Measurements from ENCODE around the gene ATG13. TPM values are rescaled to one million over a fixed set of nuclear protein-coding genes. Genes with fewer than 3 reads are reported as not detected.
"Not testable (repeated sequence)": the region's sequence is repeated elsewhere in the genome, so short reads cannot be mapped to it uniquely, and the experiment has no call there.

The ATG13 gene
- total RNA-seq, 6 experiments from 2014 or later, result 64.2 to 94.0 (median 85.3) TPM

DNA sequence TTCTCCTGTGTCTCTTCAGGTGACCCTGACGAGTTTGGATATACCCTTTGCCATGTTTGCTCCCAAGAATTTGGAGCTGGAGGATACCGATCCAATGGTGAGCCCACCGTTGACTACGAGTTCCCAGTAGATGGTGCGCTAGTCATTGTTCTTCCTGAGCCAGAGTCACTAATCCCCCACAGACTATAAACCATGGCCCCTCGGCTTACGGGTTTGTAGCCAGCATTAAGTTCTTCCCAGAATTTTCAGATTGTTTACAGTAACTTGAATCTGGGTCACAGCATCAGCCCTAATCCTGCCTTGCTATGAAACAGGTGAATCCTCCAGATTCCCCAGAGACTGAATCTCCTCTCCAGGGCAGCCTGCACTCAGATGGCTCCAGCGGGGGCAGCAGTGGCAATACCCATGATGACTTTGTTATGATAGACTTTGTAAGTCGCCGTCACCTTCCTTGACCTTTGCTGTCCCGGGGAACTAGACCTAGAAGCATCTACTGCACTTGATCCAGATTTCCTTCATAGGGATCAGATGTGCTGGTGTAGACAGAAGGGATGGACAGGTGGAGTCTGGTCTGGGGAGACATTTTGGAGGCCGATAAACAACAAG, 51.2 kb downstream of the ATG13 start:
- TF ChIP-seq, protein P1, sequence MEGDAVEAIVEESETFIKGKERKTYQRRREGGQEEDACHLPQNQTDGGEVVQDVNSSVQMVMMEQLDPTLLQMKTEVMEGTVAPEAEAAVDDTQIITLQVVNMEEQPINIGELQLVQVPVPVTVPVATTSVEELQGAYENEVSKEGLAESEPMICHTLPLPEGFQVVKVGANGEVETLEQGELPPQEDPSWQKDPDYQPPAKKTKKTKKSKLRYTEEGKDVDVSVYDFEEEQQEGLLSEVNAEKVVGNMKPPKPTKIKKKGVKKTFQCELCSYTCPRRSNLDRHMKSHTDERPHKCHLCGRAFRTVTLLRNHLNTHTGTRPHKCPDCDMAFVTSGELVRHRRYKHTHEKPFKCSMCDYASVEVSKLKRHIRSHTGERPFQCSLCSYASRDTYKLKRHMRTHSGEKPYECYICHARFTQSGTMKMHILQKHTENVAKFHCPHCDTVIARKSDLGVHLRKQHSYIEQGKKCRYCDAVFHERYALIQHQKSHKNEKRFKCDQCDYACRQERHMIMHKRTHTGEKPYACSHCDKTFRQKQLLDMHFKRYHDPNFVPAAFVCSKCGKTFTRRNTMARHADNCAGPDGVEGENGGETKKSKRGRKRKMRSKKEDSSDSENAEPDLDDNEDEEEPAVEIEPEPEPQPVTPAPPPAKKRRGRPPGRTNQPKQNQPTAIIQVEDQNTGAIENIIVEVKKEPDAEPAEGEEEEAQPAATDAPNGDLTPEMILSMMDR (IDR thresholded peaks at IDR 0.05), result no peak

DNA sequence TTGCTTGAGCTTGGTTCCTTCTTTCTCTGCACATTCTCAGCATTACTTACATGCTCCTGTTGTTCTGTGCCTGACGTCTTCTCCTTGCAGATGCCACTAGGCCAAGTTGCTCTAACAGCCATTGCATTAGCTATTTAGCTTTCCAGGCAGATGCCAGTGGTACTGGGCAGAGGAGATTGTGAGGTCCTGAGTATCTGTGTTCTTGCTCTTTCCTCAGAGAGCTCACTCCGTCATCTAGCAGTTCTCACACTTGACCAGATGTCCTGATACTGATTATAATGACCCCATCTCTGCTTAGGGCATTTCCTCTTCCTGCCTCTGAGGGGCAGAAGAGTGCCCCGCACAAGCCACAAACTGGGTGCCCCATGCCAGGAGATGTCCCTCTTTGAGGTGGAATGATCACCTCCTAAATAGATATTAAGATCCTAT, 52.4 kb downstream of the ATG13 start:
- H3K9me3 Mint-ChIP-seq, result no peaks in the 10 kb centered on the region
- no peak overlapping the region for H3K4me3 Mint-ChIP-seq
- TF ChIP-seq, protein P1 (IDR thresholded peaks at IDR 0.05), result peak; percentile 55
- peak overlapping the region; percentile 57 for H3K27ac Mint-ChIP-seq
- DNase-seq, result no peak
- H3K27me3 Mint-ChIP-seq (ENCODE audit: insufficient read depth), result no peaks in the 10 kb centered on the region
- peaks cover 20% of the 10 kb centered on the region for H3K4me1 Mint-ChIP-seq (ENCODE audit: low read depth)
- peaks cover 28% of the 10 kb centered on the region for H3K36me3 Mint-ChIP-seq (ENCODE audit: low read depth)

More for the DNA sequence above, 51.2 kb downstream of the ATG13 start:
- H3K36me3 Mint-ChIP-seq (ENCODE audit: low read depth), result peaks cover 28% of the 10 kb centered on the region
- no peak for DNase-seq
- H3K4me3 Mint-ChIP-seq, result no peak overlapping the region
- peaks cover 21% of the 10 kb centered on the region for H3K4me1 Mint-ChIP-seq (ENCODE audit: low read depth)
- H3K27me3 Mint-ChIP-seq (ENCODE audit: insufficient read depth), result no peaks in the 10 kb centered on the region
- H3K9me3 Mint-ChIP-seq, result no peaks in the 10 kb centered on the region
- H3K27ac Mint-ChIP-seq, result no peak overlapping the region

DNA sequence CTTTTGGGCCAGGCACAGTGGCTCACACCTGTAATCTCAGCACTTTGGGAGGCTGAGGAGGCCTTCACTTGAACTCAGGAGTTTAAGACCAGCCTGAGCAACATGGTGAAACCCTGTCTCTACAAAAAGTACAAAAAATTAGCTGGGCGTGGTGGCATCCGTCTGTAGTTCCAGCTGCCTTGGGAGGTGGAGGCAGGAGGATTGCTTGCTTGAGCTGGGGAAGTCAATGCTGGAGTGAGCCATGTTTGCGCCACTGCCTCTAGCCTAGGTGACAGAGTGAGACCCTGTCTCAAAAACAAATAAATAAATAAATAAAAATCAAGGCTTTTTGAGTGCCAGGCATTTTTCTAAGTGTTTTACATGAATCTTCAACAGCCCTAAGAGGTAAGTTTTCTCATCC, 53.2 kb downstream of the ATG13 start:
- not testable (repeated sequence) for DNase-seq; H3K27me3 Mint-ChIP-seq (ENCODE audit: insufficient read depth); H3K4me3 Mint-ChIP-seq; H3K9me3 Mint-ChIP-seq
- Mint-ChIP-seq H3K36me3 (ENCODE audit: low read depth) (peaks cover 28% of the 10 kb centered on the region), H3K27ac (peak overlapping the region; percentile 69; the same call in 1 of the 2 replicates), H3K4me1 (ENCODE audit: low read depth) (peaks cover 28% of the 10 kb centered on the region)

DNA sequence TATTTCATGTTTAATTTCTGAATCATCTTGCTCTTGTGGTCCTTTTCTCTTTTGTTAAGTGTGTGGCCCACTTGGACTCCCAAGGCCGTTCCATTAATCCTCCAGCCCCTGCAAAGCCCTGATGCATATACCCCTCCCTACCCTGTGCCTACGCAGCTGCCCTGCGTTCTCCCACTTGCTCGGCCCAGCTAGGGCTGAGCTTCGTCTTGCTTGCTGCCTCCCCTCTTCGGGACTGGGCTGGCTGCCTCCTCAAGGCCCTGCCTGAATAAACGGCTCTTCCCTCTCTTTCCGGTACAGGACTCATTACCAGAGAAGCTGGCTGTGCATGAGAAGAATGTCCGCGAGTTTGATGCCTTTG, 54.6 kb downstream of the ATG13 start:
- Mint-ChIP-seq H3K9me3 (no peaks in the 10 kb centered on the region; the same call in 1 of the 2 replicates), H3K4me1 (ENCODE audit: low read depth) (peaks cover 33% of the 10 kb centered on the region), H3K4me3 (no peak overlapping the region), H3K27me3 (ENCODE audit: insufficient read depth) (peaks cover 3% of the 10 kb centered on the region; the same call in 1 of the 2 replicates), H3K27ac (no peak overlapping the region), H3K36me3 (ENCODE audit: low read depth) (peaks cover 20% of the 10 kb centered on the region)
- DNase-seq, result no peak
- TF ChIP-seq, protein P1 (IDR thresholded peaks at IDR 0.05), result no peak

DNA sequence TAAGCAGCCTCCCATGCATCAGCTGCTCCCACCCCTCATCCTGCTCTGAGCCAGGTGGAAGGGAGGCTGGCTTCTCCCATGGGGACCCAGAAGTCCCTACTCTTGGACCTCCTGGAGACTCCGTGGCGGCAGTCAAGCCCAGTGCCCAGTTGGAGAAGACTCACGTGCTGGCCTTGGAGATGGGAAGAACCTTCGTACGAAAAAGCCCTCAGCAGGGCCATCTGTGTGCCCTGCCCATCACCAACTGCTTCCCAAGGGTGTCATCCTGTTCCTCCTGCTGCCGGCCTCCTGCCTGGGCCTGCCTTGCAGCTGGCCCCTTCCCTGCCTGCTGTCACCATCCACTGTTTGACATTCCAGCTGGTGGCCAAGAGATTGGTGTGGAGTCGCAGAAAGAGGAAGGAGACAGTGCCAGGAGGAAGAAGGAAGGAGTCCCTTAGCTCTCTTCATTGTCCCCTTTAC, 55.1 kb downstream of the ATG13 start:
- no peak for DNase-seq
- TF ChIP-seq, protein P1 (IDR thresholded peaks at IDR 0.05), result no peak
- Mint-ChIP-seq H3K27ac (no peak overlapping the region), H3K36me3 (ENCODE audit: low read depth) (peaks cover 24% of the 10 kb centered on the region), H3K9me3 (no peaks in the 10 kb centered on the region; the same call in 1 of the 2 replicates), H3K27me3 (ENCODE audit: insufficient read depth) (peaks cover 3% of the 10 kb centered on the region; the same call in 1 of the 2 replicates), H3K4me3 (no peak overlapping the region), H3K4me1 (ENCODE audit: low read depth) (peaks cover 33% of the 10 kb centered on the region)

DNA sequence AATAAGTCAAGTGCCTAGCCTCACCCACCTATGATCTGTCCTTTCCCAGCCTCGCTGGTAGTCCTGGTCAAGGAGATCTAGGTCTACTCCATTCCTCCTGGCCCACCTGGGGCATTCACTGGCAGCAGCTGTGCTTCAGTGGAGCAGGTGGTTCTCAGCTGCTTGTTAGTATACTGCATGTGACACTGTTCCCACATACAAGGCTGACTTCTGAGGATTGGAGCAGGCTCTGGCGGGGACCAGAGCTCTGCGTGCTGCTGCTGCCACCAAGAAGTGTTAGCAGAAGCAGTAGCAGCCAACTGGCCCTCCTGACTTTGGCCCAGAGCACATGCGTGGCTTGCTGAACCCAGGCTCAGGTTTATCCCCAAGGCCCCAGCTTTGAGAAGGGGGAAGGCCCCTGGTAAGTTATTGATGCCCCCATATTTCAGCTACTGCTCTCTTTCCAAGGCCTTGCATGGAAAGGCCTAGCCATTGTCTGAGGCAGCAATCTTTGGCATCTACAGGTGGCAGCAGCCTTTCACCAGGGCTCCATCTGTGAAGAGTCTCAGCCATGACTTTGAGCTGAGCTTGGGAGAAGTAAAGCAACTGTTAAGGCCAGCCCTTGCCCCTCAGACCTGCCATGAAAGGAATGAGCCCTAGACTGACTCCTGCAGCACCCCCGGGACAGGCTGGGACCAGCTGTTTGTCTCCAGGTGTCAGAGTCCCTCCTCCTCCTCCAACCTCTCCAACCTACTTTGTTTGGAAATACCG, 56.5 kb downstream of the ATG13 start:
- Mint-ChIP-seq H3K4me3 (no peak overlapping the region), H3K4me1 (ENCODE audit: low read depth) (peaks cover 41% of the 10 kb centered on the region), H3K36me3 (ENCODE audit: low read depth) (peaks cover 31% of the 10 kb centered on the region), H3K27me3 (ENCODE audit: insufficient read depth) (peaks cover 5% of the 10 kb centered on the region; the same call in 1 of the 2 replicates), H3K9me3 (no peaks in the 10 kb centered on the region; the same call in 1 of the 2 replicates), H3K27ac (no peak overlapping the region)
- no peak for DNase-seq
- TF ChIP-seq, protein P1 (IDR thresholded peaks at IDR 0.05), result no peak
